ENCODE data around the gene FAM117B. TPM values are rescaled to one million over a fixed set of nuclear protein-coding genes. Genes with fewer than 3 reads are reported as not detected.
"Not testable (repeated sequence)": the region's sequence is repeated elsewhere in the genome, so short reads cannot be mapped to it uniquely, and the experiment has no call there.

Gene FAM117B
- total RNA-seq, 1 experiment from 2014 or later, result 24.0 TPM

DNA sequence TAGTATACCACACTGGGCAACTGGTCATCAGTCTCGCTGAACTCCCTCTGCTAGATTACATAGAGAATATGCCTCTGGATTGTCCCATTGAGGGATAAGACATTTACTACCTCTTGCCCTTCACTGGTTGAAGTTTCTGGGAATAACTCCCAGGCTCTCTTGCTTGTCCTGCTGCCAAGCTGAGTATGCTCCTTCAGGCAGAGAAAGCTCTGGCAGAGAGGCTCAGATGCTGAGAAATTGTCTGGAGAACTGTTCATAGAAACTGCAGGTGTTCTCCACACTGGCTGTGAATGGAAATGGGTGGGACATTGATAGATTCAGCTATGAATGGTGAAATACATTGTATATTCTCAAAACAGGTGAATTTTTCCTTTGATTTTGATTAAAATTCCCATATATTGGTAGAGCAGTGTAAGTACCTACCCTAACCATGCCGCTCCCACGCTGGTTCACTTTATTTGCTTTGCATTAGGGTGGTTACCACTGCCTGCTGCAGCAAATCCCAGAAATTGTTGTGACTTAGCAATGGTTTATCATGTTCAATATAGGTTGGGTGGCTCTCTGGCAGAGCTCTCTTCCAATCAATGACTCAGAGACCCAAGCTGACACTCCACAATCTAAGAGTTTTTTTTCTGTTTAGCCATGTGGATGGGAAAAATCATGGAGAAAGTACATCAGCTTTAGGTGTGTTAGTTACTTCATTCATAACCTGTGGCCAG lies 36.7 kb downstream of the FAM117B start:
- no CpG with 5 or more reads among the region's 3 CpGs for WGBS (ENCODE audit: extremely low coverage, insufficient read length, low lambda C conversion rate)
- H3K23me2 ChIP-seq (ENCODE audit: insufficient read length, low read depth, low read length, poor library complexity, severe bottlenecking), result no peaks in the 10 kb centered on the region
- H3T11ph ChIP-seq (ENCODE audit: low read length), result no peak overlapping the region
- H2BK5ac ChIP-seq (ENCODE audit: insufficient read length, low read length), result no peak overlapping the region
- peaks cover 5% of the 10 kb centered on the region; the same call in 1 of the 2 replicates for H3K79me2 ChIP-seq (ENCODE audit: insufficient read depth, low read length)
- H3K23ac ChIP-seq (ENCODE audit: insufficient read length, low read depth, low read length), result no peak overlapping the region
- H3K56ac ChIP-seq (ENCODE audit: insufficient read length, low read depth, low read length), result no peak overlapping the region
- TF ChIP-seq, protein P1, sequence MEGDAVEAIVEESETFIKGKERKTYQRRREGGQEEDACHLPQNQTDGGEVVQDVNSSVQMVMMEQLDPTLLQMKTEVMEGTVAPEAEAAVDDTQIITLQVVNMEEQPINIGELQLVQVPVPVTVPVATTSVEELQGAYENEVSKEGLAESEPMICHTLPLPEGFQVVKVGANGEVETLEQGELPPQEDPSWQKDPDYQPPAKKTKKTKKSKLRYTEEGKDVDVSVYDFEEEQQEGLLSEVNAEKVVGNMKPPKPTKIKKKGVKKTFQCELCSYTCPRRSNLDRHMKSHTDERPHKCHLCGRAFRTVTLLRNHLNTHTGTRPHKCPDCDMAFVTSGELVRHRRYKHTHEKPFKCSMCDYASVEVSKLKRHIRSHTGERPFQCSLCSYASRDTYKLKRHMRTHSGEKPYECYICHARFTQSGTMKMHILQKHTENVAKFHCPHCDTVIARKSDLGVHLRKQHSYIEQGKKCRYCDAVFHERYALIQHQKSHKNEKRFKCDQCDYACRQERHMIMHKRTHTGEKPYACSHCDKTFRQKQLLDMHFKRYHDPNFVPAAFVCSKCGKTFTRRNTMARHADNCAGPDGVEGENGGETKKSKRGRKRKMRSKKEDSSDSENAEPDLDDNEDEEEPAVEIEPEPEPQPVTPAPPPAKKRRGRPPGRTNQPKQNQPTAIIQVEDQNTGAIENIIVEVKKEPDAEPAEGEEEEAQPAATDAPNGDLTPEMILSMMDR (conservative IDR thresholded peaks at IDR 0.05), result no peak
- H2BK12ac ChIP-seq (ENCODE audit: insufficient read length, low read depth, low read length), result no peak overlapping the region
- H2AFZ ChIP-seq (ENCODE audit: low read length), result no peak overlapping the region
- peak overlapping the region in 1 of 3 experiments; percentile 90; a peak in 1 of 7 replicates for H3K27ac Mint-ChIP-seq
- no peak overlapping the region for H2BK20ac ChIP-seq (ENCODE audit: low read depth, low read length, poor library complexity, severe bottlenecking)
- H4K91ac ChIP-seq (ENCODE audit: insufficient read length, low read depth, low read length), result no peak overlapping the region
- H3K27me3 ChIP-seq (ENCODE audit: insufficient read depth, low read length), result no peaks in the 10 kb centered on the region
- H4K20me1 ChIP-seq (ENCODE audit: control insufficient read depth, insufficient read depth, insufficient read length), result no peaks in the 10 kb centered on the region
- no peak overlapping the region for H4K8ac ChIP-seq (replicated peaks; ENCODE audit: insufficient read length, low read depth, low read length)
- no peak for DNase-seq
- H2AK5ac ChIP-seq (ENCODE audit: insufficient read length, low read length), result no peak overlapping the region
- no peaks in the 10 kb centered on the region for H3K9me3 Mint-ChIP-seq
- no peak overlapping the region for H3K18ac ChIP-seq (ENCODE audit: insufficient read length, low read depth, low read length)
- no peak overlapping the region for H3K14ac ChIP-seq (ENCODE audit: insufficient read depth, low read length)
- no peak overlapping the region for H3K4me3 Mint-ChIP-seq
- H2BK15ac ChIP-seq (ENCODE audit: low read depth, low read length), result no peak overlapping the region
- no peak overlapping the region for H4K5ac ChIP-seq (ENCODE audit: insufficient read length, low read depth, low read length)
- no peak overlapping the region for H3K4ac ChIP-seq (ENCODE audit: low read depth, low read length)
- peaks cover 4% of the 10 kb centered on the region for H3K79me1 ChIP-seq (ENCODE audit: insufficient read depth, low read depth, low read length, poor library complexity, severe bottlenecking)
- no peak overlapping the region for H2BK120ac ChIP-seq (ENCODE audit: low read depth, low read length, poor library complexity, severe bottlenecking)
- peaks cover 0 to 4% (median 0%) of the 10 kb centered on the region in 3 experiments; a peak in 2 of 7 replicates for H3K36me3 Mint-ChIP-seq (ENCODE audit: insufficient read depth in 1 of 3, low read depth in 3 of 3)
- H3K9me3 ChIP-seq (ENCODE audit: control insufficient read depth, low read depth, low read length), result no peaks in the 10 kb centered on the region
- H3K27ac ChIP-seq (ENCODE audit: insufficient read length, low read depth, low read length), result no peak overlapping the region
- no peak overlapping the region for H3K4me2 ChIP-seq (ENCODE audit: insufficient read depth, insufficient read length, low read length)
- H3K27me3 Mint-ChIP-seq (ENCODE audit: low read depth), result no peaks in the 10 kb centered on the region
- H3K4me1 ChIP-seq (ENCODE audit: insufficient read depth, low read length), result no peaks in the 10 kb centered on the region
- H3K9ac ChIP-seq (ENCODE audit: extremely low read depth, insufficient read length, low read length), result no peak overlapping the region
- H3K4me1 Mint-ChIP-seq, result peaks cover 3 to 8% of the 10 kb centered on the region in 2 experiments; a peak in 2 of 4 replicates

DNA sequence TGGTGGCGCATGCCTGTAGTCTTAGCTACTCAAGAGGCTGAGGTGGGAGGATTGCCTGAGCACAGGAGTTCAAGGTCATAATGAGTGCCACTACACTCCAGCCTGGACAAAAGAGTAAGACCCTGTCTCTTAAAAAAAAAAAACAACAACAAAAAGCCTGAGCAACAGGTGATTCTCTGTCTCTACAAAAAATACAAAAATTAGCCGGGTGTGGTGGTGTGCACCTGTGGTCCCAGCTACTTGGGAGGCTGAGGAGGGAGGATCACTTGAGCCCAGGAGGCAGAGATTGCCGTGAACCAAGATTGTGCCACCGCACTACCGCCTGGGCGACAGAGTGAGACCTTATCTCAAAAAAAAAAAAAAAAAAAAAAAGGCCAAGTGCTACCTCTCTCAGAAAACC lies 40.3 kb downstream of the FAM117B start:
- H3K14ac ChIP-seq (ENCODE audit: insufficient read depth, low read length); H4K20me1 ChIP-seq (ENCODE audit: control insufficient read depth, insufficient read depth, insufficient read length); H2AK5ac ChIP-seq (ENCODE audit: insufficient read length, low read length); H3K79me1 ChIP-seq (ENCODE audit: insufficient read depth, low read depth, low read length, poor library complexity, severe bottlenecking); H3K4me1 ChIP-seq (ENCODE audit: insufficient read depth, low read length); H3K56ac ChIP-seq (ENCODE audit: insufficient read length, low read depth, low read length); H3K9me3 ChIP-seq (ENCODE audit: control insufficient read depth, low read depth, low read length); H4K8ac ChIP-seq (replicated peaks; ENCODE audit: insufficient read length, low read depth, low read length); H3K79me2 ChIP-seq (ENCODE audit: insufficient read depth, low read length); H2BK12ac ChIP-seq (ENCODE audit: insufficient read length, low read depth, low read length); H2AFZ ChIP-seq (ENCODE audit: low read length); H3T11ph ChIP-seq (ENCODE audit: low read length); H3K4me2 ChIP-seq (ENCODE audit: insufficient read depth, insufficient read length, low read length); H2BK20ac ChIP-seq (ENCODE audit: low read depth, low read length, poor library complexity, severe bottlenecking); H3K4ac ChIP-seq (ENCODE audit: low read depth, low read length); H3K27me3 Mint-ChIP-seq (ENCODE audit: low read depth); DNase-seq; H2BK120ac ChIP-seq (ENCODE audit: low read depth, low read length, poor library complexity, severe bottlenecking); H2BK5ac ChIP-seq (ENCODE audit: insufficient read length, low read length); H3K36me3 Mint-ChIP-seq (ENCODE audit: insufficient read depth in 1 of 3, low read depth in 3 of 3); H3K18ac ChIP-seq (ENCODE audit: insufficient read length, low read depth, low read length); H3K4me3 Mint-ChIP-seq; H3K27me3 ChIP-seq (ENCODE audit: insufficient read depth, low read length); H4K5ac ChIP-seq (ENCODE audit: insufficient read length, low read depth, low read length); H3K9ac ChIP-seq (ENCODE audit: extremely low read depth, insufficient read length, low read length); H3K9me3 Mint-ChIP-seq; H4K91ac ChIP-seq (ENCODE audit: insufficient read length, low read depth, low read length); H3K27ac ChIP-seq (ENCODE audit: insufficient read length, low read depth, low read length); H3K23ac ChIP-seq (ENCODE audit: insufficient read length, low read depth, low read length); H2BK15ac ChIP-seq (ENCODE audit: low read depth, low read length); H3K23me2 ChIP-seq (ENCODE audit: insufficient read length, low read depth, low read length, poor library complexity, severe bottlenecking): not testable (repeated sequence)
- no CpG with 5 or more reads among the region's 6 CpGs for WGBS (ENCODE audit: extremely low coverage, insufficient read length, low lambda C conversion rate)
- peak overlapping the region in 1 of 3 experiments; percentile 73; a peak in 1 of 7 replicates for H3K27ac Mint-ChIP-seq
- H3K4me1 Mint-ChIP-seq, result peaks cover 13 to 20% of the 10 kb centered on the region in 2 experiments

Measured in H9 (cell line).